Testis (tissue), 3 donors: ENCODE data around the gene RIMS3. TPM values are rescaled to one million over a fixed set of nuclear protein-coding genes. Genes with fewer than 3 reads are reported as not detected.
A peak's percentile ranks its signal among the peaks of the same experiment; 100 is the strongest.

ENCODE experiments used
- DNase-seq: peaks from one replicate; pipeline ENCODE4 v3.0.0-alpha.2; 2019
- H3K27ac ChIP-seq, 2 donors: fragments of 200-600 bp; sonication (generic); one replicate each; pipeline ENCODE4 v1.5.1; 2019
- H3K27me3 ChIP-seq: fragments of 200-600 bp; sonication (generic); one replicate; pipeline ENCODE4 v1.5.1; 2019
- H3K36me3 ChIP-seq: fragments of 200-600 bp; sonication (generic); one replicate; pipeline ENCODE4 v1.5.1; 2017; ENCODE audit warnings: low read depth; ENCODE audit errors: missing control alignments
- H3K4me1 ChIP-seq: fragments of 200-600 bp; sonication (generic); one replicate; pipeline ENCODE4 v1.5.1; 2019
- H3K4me3 ChIP-seq, 2 donors: fragments of 200-600 bp; sonication (generic); one replicate each; pipeline ENCODE4 v1.5.1; 2017 to 2019
- H3K9me3 ChIP-seq: fragments of 200-600 bp; sonication (generic); one replicate; pipeline ENCODE4 v1.5.1; 2017
- CTCF ChIP-seq, 3 experiments: fragments of 450-650 bp in 2 of 3; fragments of 200-600 bp in 1 of 3; sonication (generic) in 1 of 3; IDR thresholded peaks; one replicate each; pipeline ENCODE4 v1.5.1; 2016 to 2019; ENCODE audit warnings: antibody characterized with exemption in 3 of 3, mild to moderate bottlenecking in 2 of 3, moderate library complexity in 1 of 3
- POLR2A ChIP-seq: fragments of 450-650 bp; IDR thresholded peaks from one replicate; pipeline ENCODE4 v1.6.1; 2017; ENCODE audit warnings: antibody characterized with exemption, mild to moderate bottlenecking, moderate library complexity
- WGBS, 2 donors: methylation state at CpG; one replicate each; pipeline ENCODE4 v1.1.5; 2018; 5-methylcytosine and 5-hydroxymethylcytosine counted together
- intact Hi-C: fragments of 100-400 bp; cut with DNase I; formaldehyde crosslinking; loops from one replicate; pipeline ENCODE4 v1.15.1; 2023; ENCODE audit warnings: low total_unique reads
- polyA plus RNA-seq: library from polyadenylated mRNA; stranded (reverse); fragments of 350-450 nt; fragmentation: Illumina TruSeq; extraction: RNeasy Lipid Tissue Mini Kit (QIAGEN cat#74804); gene quantifications from one replicate; pipeline ENCODE4 v1.2.3, GENCODE V29; 2014; ENCODE audit warnings: low read depth, low replicate concordance; ENCODE audit not compliant: insufficient read depth
- total RNA-seq, 2 donors: library from RNA; depleted of rRNA; stranded (reverse); fragments of >200 nt; gene quantifications; one replicate each; pipeline ENCODE4 v1.2.3, GENCODE V29; 2016

RIMS3 gene
- total and polyA plus RNA-seq, 3 donors from 2014 or later, result 4.6 to 9.4 (median 8.3) TPM

GRCh38 chr1:40594187-40594531, 71.3 kb downstream of the RIMS3 start:
- H3K27me3 ChIP-seq, result no peaks in the 10 kb centered on the region
- H3K9me3 ChIP-seq, result no peaks in the 10 kb centered on the region
- no peak overlapping the region for H3K27ac ChIP-seq
- TF ChIP-seq POLR2A (no peak), CTCF (IDR thresholded peaks at IDR 0.05) (no peak)
- H3K36me3 ChIP-seq, result no peaks in the 10 kb centered on the region
- DNase-seq, result no peak
- intact Hi-C loops, result no loop called here
- 68 to 69% methylated on average over 3 of the region's 3 CpGs for WGBS, 2 donors
- no peaks in the 10 kb centered on the region for H3K4me1 ChIP-seq
- no peak overlapping the region for H3K4me3 ChIP-seq

GRCh38 chr1:40593449-40594186, 71.9 kb downstream of the RIMS3 start:
- H3K27me3 ChIP-seq, result no peaks in the 10 kb centered on the region
- no peak overlapping the region for H3K27ac ChIP-seq
- H3K4me1 ChIP-seq, result no peaks in the 10 kb centered on the region
- no peak for TF ChIP-seq CTCF (IDR thresholded peaks at IDR 0.05)
- TF ChIP-seq POLR2A, result no peak
- no peak for DNase-seq
- 60 to 61% methylated on average over 8 of the region's 8 CpGs for WGBS, 2 donors
- no peak overlapping the region for H3K4me3 ChIP-seq
- no peaks in the 10 kb centered on the region for H3K36me3 ChIP-seq
- no peaks in the 10 kb centered on the region for H3K9me3 ChIP-seq
- intact Hi-C loops, result no loop called here

- Histone ChIP-seq H3K36me3 (no peaks in the 10 kb centered on the region), H3K4me3 (no peak overlapping the region), H3K27ac (no peak overlapping the region), H3K27me3 (no peaks in the 10 kb centered on the region), H3K4me1 (no peaks in the 10 kb centered on the region), H3K9me3 (no peaks in the 10 kb centered on the region)
- WGBS, 2 donors, result 47 to 62% methylated on average over 6 of the region's 6 CpGs
- DNase-seq, result peak; percentile 38
- intact Hi-C loops, result no loop called here
- TF ChIP-seq CTCF (IDR thresholded peaks at IDR 0.05), result peak in 1 of 3 experiments; percentile 21
- TF ChIP-seq POLR2A, result no peak
These were observed 73.2 kb downstream of the RIMS3 start for GRCh38 chr1:40592107-40592803.

GRCh38 chr1:40588586-40588985, 76.9 kb downstream of the RIMS3 start:
- DNase-seq, result no peak
- no peak overlapping the region for H3K27ac ChIP-seq
- H3K27me3 ChIP-seq, result no peaks in the 10 kb centered on the region
- no peaks in the 10 kb centered on the region for H3K4me1 ChIP-seq
- intact Hi-C loops, result no loop called here
- 88 to 94% methylated on average over 2 of the region's 2 CpGs for WGBS, 2 donors
- TF ChIP-seq POLR2A (no peak), CTCF (IDR thresholded peaks at IDR 0.05) (no peak)
- no peaks in the 10 kb centered on the region for H3K9me3 ChIP-seq
- H3K4me3 ChIP-seq, result no peak overlapping the region
- no peaks in the 10 kb centered on the region for H3K36me3 ChIP-seq
